ENCODE measurements around the gene SLC22A31. TPM values are rescaled to one million over a fixed set of nuclear protein-coding genes. Genes with fewer than 3 reads are reported as not detected.

SLC22A31 gene
- total RNA-seq, 1 donor from 2014 or later, result not detected

- Mint-ChIP-seq H3K4me1 (peaks cover 12% of the 10 kb centered on the region), H3K4me3 (peak overlapping the region; percentile 93), H3K9me3 (no peaks in the 10 kb centered on the region), H3K27me3 (ENCODE audit: insufficient read depth, low read depth) (peaks cover under 1% of the 10 kb centered on the region), H3K36me3 (peaks cover 2% of the 10 kb centered on the region), H3K27ac (no peak overlapping the region)
- H3K4me3 ChIP-seq, result peak overlapping the region; percentile 87
- H3K79me2 ChIP-seq (ENCODE audit: low read depth), result peaks cover 22% of the 10 kb centered on the region
- peak overlapping the region; percentile 85 for H3K4me2 ChIP-seq
- TF ChIP-seq CTCF (IDR thresholded peaks at IDR 0.05) (peak; percentile 80), EZH2phosphoT487 (IDR thresholded peaks at IDR 0.05) (no peak), EZH2 (IDR thresholded peaks at IDR 0.05) (no peak)
- H3K9ac ChIP-seq, result peak overlapping the region; percentile 84
- no peak overlapping the region for H2AFZ ChIP-seq (replicated peaks)
- no peak overlapping the region for H3K27ac ChIP-seq
- H3K9me3 ChIP-seq (ENCODE audit: low read depth), result no peaks in the 10 kb centered on the region
- H3K27me3 ChIP-seq, result no peaks in the 10 kb centered on the region
- DNase-seq (ENCODE audit: low spot score), result peak; percentile 88
- peaks cover 3% of the 10 kb centered on the region for H3K4me1 ChIP-seq
- H3F3A ChIP-seq (ENCODE audit: low read depth), result peaks cover 6% of the 10 kb centered on the region
- H4K20me1 ChIP-seq (ENCODE audit: low read depth), result peaks cover 3% of the 10 kb centered on the region
- no peaks in the 10 kb centered on the region for H3K36me3 ChIP-seq
Measured at GRCh38 chr16:89216315-89217137, 16.2 kb upstream of the SLC22A31 start.

- Histone ChIP-seq H3F3A (ENCODE audit: low read depth) (no peaks in the 10 kb centered on the region), H3K27ac (no peak overlapping the region), H3K4me3 (no peak overlapping the region), H2AFZ (replicated peaks) (no peak overlapping the region), H3K9me3 (ENCODE audit: low read depth) (no peaks in the 10 kb centered on the region), H3K79me2 (ENCODE audit: low read depth) (no peaks in the 10 kb centered on the region), H3K4me1 (no peaks in the 10 kb centered on the region), H3K9ac (no peak overlapping the region), H3K4me2 (no peak overlapping the region), H3K36me3 (no peaks in the 10 kb centered on the region), H3K27me3 (peaks cover 47% of the 10 kb centered on the region), H4K20me1 (ENCODE audit: low read depth) (no peaks in the 10 kb centered on the region)
- H3K9me3 Mint-ChIP-seq, result no peaks in the 10 kb centered on the region
- H3K27ac Mint-ChIP-seq, result peak overlapping the region; percentile 4
- H3K4me3 Mint-ChIP-seq, result no peak overlapping the region
- H3K4me1 Mint-ChIP-seq, result no peaks in the 10 kb centered on the region
- H3K27me3 Mint-ChIP-seq (ENCODE audit: insufficient read depth, low read depth), result peaks cover 11% of the 10 kb centered on the region
- DNase-seq (ENCODE audit: low spot score), result no peak
- TF ChIP-seq EZH2 (IDR thresholded peaks at IDR 0.05), result no peak
- no peak for TF ChIP-seq EZH2phosphoT487 (IDR thresholded peaks at IDR 0.05)
- no peak for TF ChIP-seq CTCF (IDR thresholded peaks at IDR 0.05)
- H3K36me3 Mint-ChIP-seq, result no peaks in the 10 kb centered on the region
Measured at GRCh38 chr16:89210904-89211515, 10.7 kb upstream of the SLC22A31 start.

DNA sequence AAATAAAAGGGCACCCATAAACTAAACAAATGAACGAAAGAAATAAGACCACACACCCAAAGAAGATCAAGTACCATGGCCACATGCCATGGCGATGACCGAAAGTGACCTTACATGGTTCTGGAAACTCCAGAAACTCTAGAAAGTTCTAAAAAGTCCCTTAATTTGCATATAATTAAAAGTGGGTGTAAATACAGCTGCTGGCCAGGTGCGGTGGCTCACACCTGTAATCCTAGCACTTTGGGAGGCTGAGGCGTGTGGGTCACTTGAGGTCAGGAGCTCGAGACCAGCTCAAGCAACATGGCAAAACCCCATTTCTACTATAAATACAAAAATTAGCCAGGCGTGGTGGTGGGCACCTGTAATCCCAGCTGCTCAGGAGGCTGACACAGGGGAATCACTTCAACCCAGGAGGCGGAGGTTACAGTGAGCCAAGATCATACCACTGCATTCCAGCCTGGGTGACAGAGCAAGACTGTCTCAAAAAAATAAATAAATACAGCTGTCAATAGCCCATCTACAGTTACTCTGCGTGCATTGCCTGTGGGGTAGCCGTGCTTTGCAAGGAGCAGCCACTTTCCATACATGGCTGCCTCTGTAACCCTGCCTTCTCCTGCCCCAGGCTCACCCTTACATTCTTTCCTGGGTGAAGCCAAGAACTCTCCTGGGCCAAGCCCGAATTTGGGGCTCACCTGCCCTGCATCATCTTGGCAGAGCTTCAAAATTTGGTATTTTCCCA, 10.0 kb upstream of the SLC22A31 start:
- Histone ChIP-seq H3K27me3 (peaks cover 48% of the 10 kb centered on the region), H2AFZ (replicated peaks) (no peak overlapping the region), H3F3A (ENCODE audit: low read depth) (no peaks in the 10 kb centered on the region), H3K4me1 (no peaks in the 10 kb centered on the region), H3K9ac (no peak overlapping the region), H3K36me3 (no peaks in the 10 kb centered on the region), H3K79me2 (ENCODE audit: low read depth) (no peaks in the 10 kb centered on the region), H3K4me3 (no peak overlapping the region), H4K20me1 (ENCODE audit: low read depth) (no peaks in the 10 kb centered on the region), H3K27ac (no peak overlapping the region), H3K4me2 (no peak overlapping the region), H3K9me3 (ENCODE audit: low read depth) (no peaks in the 10 kb centered on the region)
- H3K27me3 Mint-ChIP-seq (ENCODE audit: insufficient read depth, low read depth), result peaks cover 11% of the 10 kb centered on the region
- TF ChIP-seq CTCF (IDR thresholded peaks at IDR 0.05), result no peak
- TF ChIP-seq EZH2 (IDR thresholded peaks at IDR 0.05), result no peak
- TF ChIP-seq EZH2phosphoT487 (IDR thresholded peaks at IDR 0.05), result no peak
- no peaks in the 10 kb centered on the region for H3K36me3 Mint-ChIP-seq
- peak overlapping the region; percentile 4 for H3K27ac Mint-ChIP-seq
- no peaks in the 10 kb centered on the region for H3K9me3 Mint-ChIP-seq
- no peak overlapping the region for H3K4me3 Mint-ChIP-seq
- no peak for DNase-seq (ENCODE audit: low spot score)
- H3K4me1 Mint-ChIP-seq, result no peaks in the 10 kb centered on the region
